H1 (cell line): ENCODE data around the gene ECEL1. TPM values are rescaled to one million over a fixed set of nuclear protein-coding genes. Genes with fewer than 3 reads are reported as not detected.

ENCODE experiments used
- CEBPB ChIP-seq: IDR thresholded peaks from 2 replicates; pipeline ENCODE4 v1.6.1; 2012; ENCODE audit warnings: low read depth, low read length
- EP300 ChIP-seq, 2 experiments: IDR thresholded peaks; 1 replicate in 1 of 2; 2 replicates in 1 of 2; pipeline ENCODE4 v1.6.1; 2011 to 2012; ENCODE audit warnings: low read depth in 2 of 2, low read length in 2 of 2, mild to moderate bottlenecking in 2 of 2, borderline replicate concordance in 1 of 2, inconsistent platforms in 1 of 2, moderate library complexity in 1 of 2
- KDM5A ChIP-seq: fragments of 200-600 bp; IDR thresholded peaks from 2 replicates; pipeline ENCODE4 v1.7.1; 2012; ENCODE audit warnings: mild to moderate bottlenecking, low read length, inconsistent platforms, mixed read lengths
- MAFK ChIP-seq: IDR thresholded peaks from 2 replicates; pipeline ENCODE4 v1.6.1; 2012; ENCODE audit warnings: low read depth, mild to moderate bottlenecking, improper control_type of control experiment, low read length
- MAX ChIP-seq: IDR thresholded peaks from 2 replicates; pipeline ENCODE4 v1.6.1; 2012; ENCODE audit warnings: inconsistent platforms
- RNF2 ChIP-seq: fragments of 200-900, 300-1000 bp; sonication (generic); IDR thresholded peaks from 2 replicates; pipeline ENCODE4 v1.7.1; 2016; ENCODE audit warnings: borderline replicate concordance, low read depth, mild to moderate bottlenecking, antibody characterized with exemption, low read length; ENCODE audit not compliant: poor library complexity, severe bottlenecking; ENCODE audit errors: missing control alignments
- SIRT6 ChIP-seq: IDR thresholded peaks from one replicate; pipeline ENCODE4 v1.7.1; 2012; ENCODE audit warnings: low read length, inconsistent platforms
- SP1 ChIP-seq: IDR thresholded peaks from 2 replicates; pipeline ENCODE4 v1.6.1; 2011; ENCODE audit warnings: low read depth, low read length
- polyA plus RNA-seq, 7 experiments: library from polyadenylated mRNA; depleted of rRNA in 3 of 7; stranded (reverse) in 5 of 7; unstranded in 2 of 7; fragments of >200 nt in 5 of 7; fragments of 200-250 nt in 2 of 7; gene quantifications; 1 replicate in 5 of 7; 2 replicates in 1 of 7; 4 replicates in 1 of 7; pipeline versions ENCODE4 v1.2.1 to v1.2.3, GENCODE V29; 2011 to 2013; ENCODE audit warnings: missing spikeins in 2 of 7, mixed read lengths in 2 of 7
- total RNA-seq: library from RNA; stranded (reverse); fragmentation: NEBNext Ultra II Directional; extraction: Animal tissue kit (Norgen Biotek cat#: 25700); gene quantifications from 2 replicates; pipeline ENCODE4 v1.2.1, GENCODE V29; 2021

ECEL1 gene
- total and polyA plus RNA-seq, 2 of the 8 experiments (the other 6 are each of a cell fraction or from before 2014, with no cell fraction given): 7.7 to 20.2 TPM

- TF ChIP-seq EP300 (IDR thresholded peaks at IDR 0.05; ENCODE audit: borderline replicate concordance in 1 of 2, low read depth in 2 of 2, low read length in 2 of 2) (no peak), SP1 (no peak), CEBPB (no peak), SIRT6 (no peak), KDM5A (no peak), RNF2 (no peak), MAX (no peak), MAFK (no peak)
These were observed 4.2 kb downstream of the ECEL1 start (continued) for GRCh38 chr2:232483311-232483922.
